Neural cell (in vitro differentiated cells): ENCODE measurements around the gene LEMD2. TPM values are rescaled to one million over a fixed set of nuclear protein-coding genes. Genes with fewer than 3 reads are reported as not detected.

Experiments used
- H2AFZ ChIP-seq: fragments of 200-600, 300-800 bp; sonication (generic), shearing (Covaris generic); 2 replicates; pipeline ENCODE4 v1.6.0; 2014; ENCODE audit warnings: low read depth, mild to moderate bottlenecking, antibody characterized with exemption, low read length, moderate library complexity
- H3F3A ChIP-seq: fragments of 200-600 bp; shearing (Covaris generic); 2 replicates; pipeline ENCODE4 v1.6.1; 2016; ENCODE audit warnings: mild to moderate bottlenecking, moderate library complexity, mixed read lengths, antibody characterized with exemption, low read length; ENCODE audit not compliant: insufficient read depth, poor library complexity, severe bottlenecking
- H3K27ac ChIP-seq: fragments of 200-600, 300-800 bp; sonication (generic), shearing (Covaris generic); 2 replicates; pipeline ENCODE4 v1.5.1; 2014; ENCODE audit warnings: mild to moderate bottlenecking, low read length, moderate library complexity
- H3K27me3 ChIP-seq: fragments of 300-800, 200-600 bp; sonication (generic), shearing (Covaris generic); 2 replicates; pipeline ENCODE4 v1.6.0; 2014; ENCODE audit warnings: mild to moderate bottlenecking, low read depth, low read length, moderate library complexity; ENCODE audit not compliant: insufficient read depth
- H3K36me3 ChIP-seq: fragments of 300-800, 200-600 bp; sonication (generic), shearing (Covaris generic); 2 replicates; pipeline ENCODE4 v1.5.1; 2014; ENCODE audit warnings: mild to moderate bottlenecking, antibody characterized with exemption, low read length, moderate library complexity; ENCODE audit not compliant: insufficient read depth
- H3K4me2 ChIP-seq: fragments of 300-800, 200-600 bp; sonication (generic), shearing (Covaris generic); 2 replicates; pipeline ENCODE4 v1.6.0; 2014; ENCODE audit warnings: mild to moderate bottlenecking, low read length
- H3K4me3 ChIP-seq: fragments of 300-800, 200-600 bp; sonication (generic), shearing (Covaris generic); 2 replicates; pipeline ENCODE4 v1.5.1; 2014; ENCODE audit warnings: mild to moderate bottlenecking, low read length, moderate library complexity
- H3K79me2 ChIP-seq: fragments of 200-600 bp; shearing (Covaris generic); replicated peaks from 2 replicates; pipeline ENCODE4 v1.6.0; 2014; ENCODE audit warnings: mild to moderate bottlenecking, low read length, moderate library complexity; ENCODE audit not compliant: insufficient read depth
- H3K9ac ChIP-seq: fragments of 300-800, 200-600 bp; sonication (generic), shearing (Covaris generic); 2 replicates; pipeline ENCODE4 v1.6.1; 2016; ENCODE audit warnings: mild to moderate bottlenecking, low read length, mixed read lengths
- H3K9me2 ChIP-seq: fragments of 200-600 bp; shearing (Covaris generic); 2 replicates; pipeline ENCODE4 v1.6.1; 2016; ENCODE audit warnings: mild to moderate bottlenecking, low read length, mixed read lengths; ENCODE audit not compliant: insufficient read depth
- H3K9me3 ChIP-seq: fragments of 200-600, 300-800 bp; sonication (generic), shearing (Covaris generic); 2 replicates; pipeline ENCODE4 v1.6.1; 2016; ENCODE audit warnings: mild to moderate bottlenecking, mixed run types, low read length, moderate library complexity, mixed read lengths
- H4K20me1 ChIP-seq: fragments of 200-600 bp; shearing (Covaris generic); 2 replicates; pipeline ENCODE4 v1.6.1; 2016; ENCODE audit warnings: mild to moderate bottlenecking, mixed run types; ENCODE audit not compliant: insufficient read depth
- EP300 ChIP-seq: fragments of 450-650 bp; conservative IDR thresholded peaks from 2 replicates; pipeline ENCODE4 v1.6.1; 2014; ENCODE audit warnings: antibody characterized with exemption, mild to moderate bottlenecking, moderate library complexity; ENCODE audit not compliant: poor library complexity, severe bottlenecking
- EZH2 ChIP-seq: fragments of 200-600, 300-800 bp; shearing (Covaris generic), sonication (generic); IDR thresholded peaks from 2 replicates; pipeline ENCODE4 v1.6.1; 2014; ENCODE audit warnings: antibody characterized with exemption, low read length, borderline replicate concordance, mild to moderate bottlenecking; ENCODE audit not compliant: insufficient read depth, poor library complexity, severe bottlenecking
- MXI1 ChIP-seq: fragments of 450-650 bp; conservative IDR thresholded peaks from 2 replicates; pipeline ENCODE4 v1.6.1; 2014; ENCODE audit warnings: antibody characterized with exemption, mild to moderate bottlenecking; ENCODE audit not compliant: poor library complexity, severe bottlenecking
- POLR2AphosphoS5 ChIP-seq: IDR thresholded peaks from 2 replicates; pipeline ENCODE4 v1.6.1; 2012
- RAD21 ChIP-seq: fragments of 450-650 bp; conservative IDR thresholded peaks from 2 replicates; pipeline ENCODE4 v1.6.1; 2014; ENCODE audit warnings: antibody characterized with exemption, mild to moderate bottlenecking, moderate library complexity
- SMC3 ChIP-seq: fragments of 450-650 bp; conservative IDR thresholded peaks from 2 replicates; pipeline ENCODE4 v1.6.1; 2014; ENCODE audit warnings: antibody characterized with exemption, mild to moderate bottlenecking, moderate library complexity; ENCODE audit not compliant: poor library complexity
- TAF1 ChIP-seq: IDR thresholded peaks from 2 replicates; pipeline ENCODE4 v1.6.1; 2012; ENCODE audit warnings: low read depth
- polyA plus RNA-seq: library from polyadenylated mRNA; depleted of rRNA; stranded (reverse); fragments of >200 nt; gene quantifications from 2 replicates; pipeline ENCODE4 v1.2.3, GENCODE V29; 2014
- TF ChIP-seq, protein P1 (sequence below): IDR thresholded peaks from 2 replicates; pipeline ENCODE4 v1.6.1; 2012; ENCODE audit warnings: borderline replicate concordance
- TF ChIP-seq, protein P2 (sequence below): fragments of 450-650 bp; IDR thresholded peaks from 2 replicates; pipeline ENCODE4 v1.5.1; 2014; ENCODE audit warnings: antibody characterized with exemption, mild to moderate bottlenecking, moderate library complexity; ENCODE audit not compliant: poor library complexity, severe bottlenecking

Gene LEMD2
- polyA plus RNA-seq, 1 donor from 2014 or later, result 84.6 TPM

DNA sequence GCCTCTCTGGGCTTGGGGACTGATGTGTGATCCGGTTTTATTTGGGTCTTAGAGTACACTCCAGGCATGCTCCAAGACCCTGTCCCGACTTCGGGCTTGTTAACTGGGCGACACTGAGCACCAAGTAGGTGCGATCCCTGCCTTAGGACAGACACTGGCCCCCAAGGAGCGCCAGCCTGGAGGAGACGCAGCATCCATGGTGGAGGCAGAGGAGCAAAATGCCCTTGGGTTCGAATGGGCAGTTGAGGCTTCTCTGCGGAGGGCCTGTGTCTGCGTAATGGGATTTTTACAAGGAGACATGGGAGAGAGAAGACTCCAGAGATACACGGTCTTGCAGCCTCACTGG lies 593 bp upstream of the LEMD2 start:
- Histone ChIP-seq H2AFZ (peak overlapping the region; percentile 99), H3K9ac (peak overlapping the region; percentile 90), H3K9me2 (no peaks in the 10 kb centered on the region), H3K9me3 (no peaks in the 10 kb centered on the region), H4K20me1 (no peaks in the 10 kb centered on the region), H3K36me3 (no peaks in the 10 kb centered on the region), H3K4me3 (peak overlapping the region; percentile 82), H3F3A (no peaks in the 10 kb centered on the region), H3K27me3 (no peaks in the 10 kb centered on the region), H3K79me2 (peaks cover 27% of the 10 kb centered on the region), H3K4me2 (no peak overlapping the region), H3K27ac (peak overlapping the region; percentile 82)
- TF ChIP-seq EP300, result no peak
- TF ChIP-seq, protein P1, sequence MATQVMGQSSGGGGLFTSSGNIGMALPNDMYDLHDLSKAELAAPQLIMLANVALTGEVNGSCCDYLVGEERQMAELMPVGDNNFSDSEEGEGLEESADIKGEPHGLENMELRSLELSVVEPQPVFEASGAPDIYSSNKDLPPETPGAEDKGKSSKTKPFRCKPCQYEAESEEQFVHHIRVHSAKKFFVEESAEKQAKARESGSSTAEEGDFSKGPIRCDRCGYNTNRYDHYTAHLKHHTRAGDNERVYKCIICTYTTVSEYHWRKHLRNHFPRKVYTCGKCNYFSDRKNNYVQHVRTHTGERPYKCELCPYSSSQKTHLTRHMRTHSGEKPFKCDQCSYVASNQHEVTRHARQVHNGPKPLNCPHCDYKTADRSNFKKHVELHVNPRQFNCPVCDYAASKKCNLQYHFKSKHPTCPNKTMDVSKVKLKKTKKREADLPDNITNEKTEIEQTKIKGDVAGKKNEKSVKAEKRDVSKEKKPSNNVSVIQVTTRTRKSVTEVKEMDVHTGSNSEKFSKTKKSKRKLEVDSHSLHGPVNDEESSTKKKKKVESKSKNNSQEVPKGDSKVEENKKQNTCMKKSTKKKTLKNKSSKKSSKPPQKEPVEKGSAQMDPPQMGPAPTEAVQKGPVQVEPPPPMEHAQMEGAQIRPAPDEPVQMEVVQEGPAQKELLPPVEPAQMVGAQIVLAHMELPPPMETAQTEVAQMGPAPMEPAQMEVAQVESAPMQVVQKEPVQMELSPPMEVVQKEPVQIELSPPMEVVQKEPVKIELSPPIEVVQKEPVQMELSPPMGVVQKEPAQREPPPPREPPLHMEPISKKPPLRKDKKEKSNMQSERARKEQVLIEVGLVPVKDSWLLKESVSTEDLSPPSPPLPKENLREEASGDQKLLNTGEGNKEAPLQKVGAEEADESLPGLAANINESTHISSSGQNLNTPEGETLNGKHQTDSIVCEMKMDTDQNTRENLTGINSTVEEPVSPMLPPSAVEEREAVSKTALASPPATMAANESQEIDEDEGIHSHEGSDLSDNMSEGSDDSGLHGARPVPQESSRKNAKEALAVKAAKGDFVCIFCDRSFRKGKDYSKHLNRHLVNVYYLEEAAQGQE, result no peak
- no peak for TF ChIP-seq POLR2AphosphoS5
- no peak for TF ChIP-seq EZH2
- no peak for TF ChIP-seq TAF1
- no peak for TF ChIP-seq MXI1
- no peak for TF ChIP-seq SMC3
- TF ChIP-seq, protein P2, sequence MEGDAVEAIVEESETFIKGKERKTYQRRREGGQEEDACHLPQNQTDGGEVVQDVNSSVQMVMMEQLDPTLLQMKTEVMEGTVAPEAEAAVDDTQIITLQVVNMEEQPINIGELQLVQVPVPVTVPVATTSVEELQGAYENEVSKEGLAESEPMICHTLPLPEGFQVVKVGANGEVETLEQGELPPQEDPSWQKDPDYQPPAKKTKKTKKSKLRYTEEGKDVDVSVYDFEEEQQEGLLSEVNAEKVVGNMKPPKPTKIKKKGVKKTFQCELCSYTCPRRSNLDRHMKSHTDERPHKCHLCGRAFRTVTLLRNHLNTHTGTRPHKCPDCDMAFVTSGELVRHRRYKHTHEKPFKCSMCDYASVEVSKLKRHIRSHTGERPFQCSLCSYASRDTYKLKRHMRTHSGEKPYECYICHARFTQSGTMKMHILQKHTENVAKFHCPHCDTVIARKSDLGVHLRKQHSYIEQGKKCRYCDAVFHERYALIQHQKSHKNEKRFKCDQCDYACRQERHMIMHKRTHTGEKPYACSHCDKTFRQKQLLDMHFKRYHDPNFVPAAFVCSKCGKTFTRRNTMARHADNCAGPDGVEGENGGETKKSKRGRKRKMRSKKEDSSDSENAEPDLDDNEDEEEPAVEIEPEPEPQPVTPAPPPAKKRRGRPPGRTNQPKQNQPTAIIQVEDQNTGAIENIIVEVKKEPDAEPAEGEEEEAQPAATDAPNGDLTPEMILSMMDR, result no peak
- TF ChIP-seq RAD21, result no peak

DNA sequence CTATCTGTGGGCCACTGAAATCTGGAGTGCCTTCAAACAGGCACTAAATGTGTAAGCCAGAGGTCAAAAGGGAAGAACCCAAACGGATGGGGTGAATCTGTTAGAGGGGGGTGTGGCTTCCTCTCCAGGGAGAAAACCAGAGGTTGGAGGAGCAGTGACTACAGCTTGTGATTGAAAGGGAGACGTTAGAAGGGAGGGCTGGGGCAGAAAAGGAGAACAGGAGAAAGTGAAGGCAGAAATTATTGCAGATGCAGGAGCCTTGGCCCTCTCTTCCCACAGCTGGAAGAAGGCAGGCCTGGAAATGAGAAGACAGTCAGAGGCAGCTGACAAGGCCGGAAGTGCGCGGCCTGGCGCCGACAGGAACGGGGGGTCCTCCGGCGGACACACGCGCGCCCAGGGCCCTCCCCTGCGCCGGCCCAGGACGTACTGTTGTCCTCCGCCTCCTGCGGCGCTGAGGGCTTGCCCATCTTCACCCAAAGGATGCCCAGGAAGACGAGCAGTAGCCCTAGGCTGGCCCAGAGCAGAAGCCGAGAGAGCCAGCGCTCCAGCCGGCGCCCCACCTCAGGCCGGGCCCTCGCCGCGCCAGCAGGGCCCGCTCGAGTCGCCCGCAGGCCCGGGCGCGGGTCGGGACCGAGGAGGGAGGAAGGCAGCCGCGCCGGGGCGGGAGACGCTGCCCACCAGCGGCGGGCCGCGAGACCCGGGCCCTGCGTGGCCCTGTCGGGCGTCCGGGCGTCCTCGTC lies 806 bp downstream of the LEMD2 start:
- no peaks in the 10 kb centered on the region for H3K27me3 ChIP-seq
- H3K79me2 ChIP-seq, result peaks cover 27% of the 10 kb centered on the region
- peak overlapping the region; percentile 82 for H3K4me3 ChIP-seq
- peak; percentile 2 for TF ChIP-seq MXI1
- TF ChIP-seq, protein P2, result no peak
- TF ChIP-seq POLR2AphosphoS5, result peak; percentile 45
- H3K9me2 ChIP-seq, result no peaks in the 10 kb centered on the region
- no peaks in the 10 kb centered on the region for H4K20me1 ChIP-seq
- H2AFZ ChIP-seq, result no peak overlapping the region
- peak overlapping the region; percentile 82 for H3K27ac ChIP-seq
- no peaks in the 10 kb centered on the region for H3K9me3 ChIP-seq
- no peaks in the 10 kb centered on the region for H3K36me3 ChIP-seq
- no peaks in the 10 kb centered on the region for H3F3A ChIP-seq
- H3K4me2 ChIP-seq, result peak overlapping the region; percentile 92
- peak overlapping the region; percentile 90 for H3K9ac ChIP-seq
